Activated T-helper 2 cell treated with anti-CD3 and anti-CD28 coated beads, Interferon-gamma antibody, Interleukin-2, Interleukin-4, amounts not matched to agents 10 μg/mL and 5 μg/mL and 100 μg/mL, durations not matched to agents 14 hours and 24 hours and 36 hours (primary cell): Measurements from ENCODE around the gene CIROP. TPM values are rescaled to one million over a fixed set of nuclear protein-coding genes. Genes with fewer than 3 reads are reported as not detected.

ENCODE experiments used
- DNase-seq: peaks from one replicate; pipeline ENCODE4 v3.0.0; 2021; ENCODE audit warnings: low spot score
- H3K27ac Mint-ChIP-seq: one replicate; pipeline ENCODE4 v1.8.0; 2021; ENCODE audit warnings: mixed read lengths
- H3K27me3 Mint-ChIP-seq: one replicate; pipeline ENCODE4 v1.8.0; 2021; ENCODE audit warnings: low read depth, mixed read lengths
- H3K36me3 Mint-ChIP-seq: one replicate; pipeline ENCODE4 v1.8.0; 2021; ENCODE audit warnings: low read depth, mixed read lengths
- H3K4me1 Mint-ChIP-seq: one replicate; pipeline ENCODE4 v1.8.0; 2021; ENCODE audit warnings: low read depth, mixed read lengths
- H3K4me3 Mint-ChIP-seq: one replicate; pipeline ENCODE4 v1.8.0; 2021; ENCODE audit warnings: low read depth, mild to moderate bottlenecking, moderate library complexity, mixed read lengths
- H3K9me3 Mint-ChIP-seq: one replicate; pipeline ENCODE4 v1.8.0; 2021; ENCODE audit warnings: mixed read lengths
- intact Hi-C: fragments of 100-400 bp; cut with micrococcal nuclease; formaldehyde crosslinking; loops from one replicate; pipeline ENCODE4 v1.15.1; 2023
- total RNA-seq: library from RNA; stranded (reverse); gene quantifications from 2 replicates; pipeline ENCODE4 v1.2.3, GENCODE V29; 2022

Gene CIROP
- total RNA-seq, 1 donor from 2014 or later, result not detected

DNA sequence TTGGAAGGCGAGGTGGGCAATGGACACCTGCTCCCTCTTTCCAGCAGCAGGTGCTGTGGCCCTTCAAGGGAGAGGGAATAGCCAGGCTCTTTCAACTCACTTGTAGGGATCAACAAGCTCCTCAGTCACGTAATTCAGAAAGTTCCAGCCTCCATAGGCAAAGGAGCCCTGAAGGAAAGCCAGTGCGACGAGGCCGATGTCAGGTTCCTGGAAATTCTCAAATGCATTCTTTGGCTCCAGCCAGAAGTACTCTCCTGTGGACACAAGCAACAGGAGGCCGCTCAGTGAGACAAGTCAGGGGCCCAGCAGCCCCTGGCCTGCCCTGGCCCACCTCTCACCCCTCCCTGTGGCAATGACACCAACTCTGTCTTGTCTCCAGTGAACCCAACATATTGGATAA, 35.6 kb upstream of the CIROP start:
- DNase-seq, result no peak
- intact Hi-C loops, result no loop called here
- no peaks in the 10 kb centered on the region for H3K36me3 Mint-ChIP-seq
- H3K27ac Mint-ChIP-seq, result no peak overlapping the region
- H3K4me3 Mint-ChIP-seq, result no peak overlapping the region
- no peaks in the 10 kb centered on the region for H3K4me1 Mint-ChIP-seq
- H3K9me3 Mint-ChIP-seq, result no peaks in the 10 kb centered on the region
- H3K27me3 Mint-ChIP-seq, result no peaks in the 10 kb centered on the region

DNA sequence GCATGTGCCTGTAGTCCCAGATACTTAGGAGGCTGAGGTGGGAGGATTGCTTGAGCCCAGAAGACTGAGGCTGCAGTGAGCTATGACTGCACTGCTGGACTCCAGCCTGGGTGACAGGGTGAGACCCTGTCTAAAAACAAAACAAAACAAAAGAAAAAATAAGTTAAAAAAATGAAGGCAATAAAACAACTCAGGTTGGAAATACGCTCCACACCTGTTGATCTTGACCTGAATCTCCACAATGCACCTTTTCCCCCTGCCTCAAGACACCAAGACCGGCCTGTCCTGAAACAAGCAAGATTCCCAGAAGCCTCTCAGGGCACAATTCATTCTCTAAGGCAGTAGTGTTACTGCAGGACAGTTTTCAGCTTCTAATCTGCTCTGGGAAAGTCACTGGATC, 35.1 kb upstream of the CIROP start:
- intact Hi-C loops, result no loop called here
- H3K4me3 Mint-ChIP-seq, result no peak overlapping the region
- H3K36me3 Mint-ChIP-seq, result no peaks in the 10 kb centered on the region
- no peaks in the 10 kb centered on the region for H3K4me1 Mint-ChIP-seq
- DNase-seq, result no peak
- H3K9me3 Mint-ChIP-seq, result no peaks in the 10 kb centered on the region
- no peaks in the 10 kb centered on the region for H3K27me3 Mint-ChIP-seq
- no peak overlapping the region for H3K27ac Mint-ChIP-seq

DNA sequence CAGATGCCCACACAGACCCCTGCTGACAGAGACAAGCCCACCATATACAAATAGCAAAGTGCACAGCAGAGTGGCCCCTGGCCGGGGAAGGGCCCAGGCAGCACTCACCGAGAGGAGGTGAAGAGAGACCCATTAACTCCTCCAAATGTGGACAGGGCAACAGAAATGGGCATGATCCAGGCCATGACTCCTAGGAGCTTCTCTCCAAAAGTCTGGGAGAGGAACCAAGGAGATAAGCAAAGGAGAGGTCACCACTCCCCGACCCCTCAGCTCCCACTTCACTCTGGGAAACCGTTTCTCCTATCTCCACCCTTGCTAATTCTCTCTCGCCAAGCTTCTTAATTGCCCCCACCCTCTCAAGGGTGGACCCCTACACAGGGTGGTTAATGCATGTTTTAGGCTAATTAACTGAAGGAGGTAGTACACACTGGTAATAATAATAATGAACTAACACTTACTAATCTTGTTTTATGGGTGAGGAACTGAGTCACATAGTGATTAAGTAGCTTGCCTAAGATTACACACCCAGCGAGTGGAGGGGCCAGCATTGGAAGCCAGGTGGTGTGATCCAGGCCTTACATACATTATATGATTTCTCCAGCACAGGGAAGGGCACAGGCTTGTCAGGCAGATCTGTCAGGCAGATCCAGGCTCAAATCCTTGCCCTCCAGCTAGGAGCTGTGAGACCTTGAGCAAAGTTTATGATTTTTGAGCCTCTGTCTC, 33.2 kb upstream of the CIROP start:
- Mint-ChIP-seq H3K4me3 (no peak overlapping the region), H3K36me3 (no peaks in the 10 kb centered on the region), H3K27me3 (no peaks in the 10 kb centered on the region), H3K9me3 (no peaks in the 10 kb centered on the region), H3K27ac (no peak overlapping the region), H3K4me1 (no peaks in the 10 kb centered on the region)
- intact Hi-C loops, result no loop called here
- no peak for DNase-seq

DNA sequence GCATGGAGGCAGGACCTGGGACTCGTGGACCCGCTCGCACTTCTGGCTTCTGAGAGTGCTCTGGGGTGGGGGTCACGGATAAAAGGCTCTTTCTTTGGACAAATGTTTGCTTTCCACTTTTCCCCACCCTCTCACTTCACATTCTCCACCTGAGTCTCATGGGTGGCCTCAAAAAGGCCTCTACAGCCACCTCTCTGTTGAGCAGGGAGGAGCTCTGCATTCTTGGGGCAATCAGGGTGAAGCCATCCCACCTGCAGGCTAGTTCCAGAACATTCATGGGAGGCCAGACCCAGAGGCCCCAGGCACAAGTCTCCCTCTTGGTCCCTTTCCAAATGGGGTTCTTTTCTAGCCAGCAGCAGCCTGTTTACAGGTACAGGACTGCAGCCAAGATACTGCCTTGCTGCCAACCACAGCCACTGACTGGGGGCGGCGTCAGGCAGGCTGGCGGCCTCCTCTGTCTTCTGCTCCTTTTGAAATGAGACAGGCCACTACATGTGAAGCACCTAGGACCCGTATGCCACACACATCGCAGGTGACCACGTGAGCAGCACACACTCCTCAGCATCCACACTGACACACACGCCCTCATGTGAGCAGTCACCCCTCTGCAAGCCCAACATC, 32.5 kb upstream of the CIROP start:
- intact Hi-C loops, result no loop called here
- H3K9me3 Mint-ChIP-seq, result no peaks in the 10 kb centered on the region
- no peak for DNase-seq
- no peaks in the 10 kb centered on the region for H3K36me3 Mint-ChIP-seq
- no peak overlapping the region for H3K4me3 Mint-ChIP-seq
- no peaks in the 10 kb centered on the region for H3K27me3 Mint-ChIP-seq
- H3K27ac Mint-ChIP-seq, result no peak overlapping the region
- H3K4me1 Mint-ChIP-seq, result no peaks in the 10 kb centered on the region

DNA sequence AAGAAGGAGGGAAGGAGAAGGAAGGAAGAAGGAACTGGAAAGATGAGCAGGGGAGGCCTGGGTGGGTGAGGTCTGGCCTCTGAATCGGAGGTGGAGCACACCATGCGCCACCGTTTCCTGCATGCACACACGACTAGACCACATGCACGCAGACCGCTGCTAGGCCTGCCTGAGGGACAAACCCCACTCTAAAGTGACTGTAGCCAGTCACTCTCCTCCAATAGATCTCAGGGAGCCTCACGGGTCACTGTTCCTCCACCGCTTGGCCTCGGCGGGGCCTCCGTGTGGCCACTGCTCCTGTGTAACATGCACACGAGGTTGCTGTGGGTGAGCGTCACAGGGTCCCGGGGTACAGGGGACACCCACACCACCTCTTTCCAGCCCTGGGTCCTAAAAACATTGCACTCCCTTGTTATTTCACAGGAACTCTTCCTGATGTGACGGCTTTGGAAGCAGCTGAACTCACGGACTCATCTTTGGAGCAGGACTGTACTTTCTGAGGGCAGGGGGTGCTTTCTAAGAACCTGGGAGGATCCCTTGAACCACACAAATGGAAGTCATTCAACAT, 31.9 kb upstream of the CIROP start:
- no peak for DNase-seq
- intact Hi-C loops, result no loop called here
- H3K4me1 Mint-ChIP-seq, result no peaks in the 10 kb centered on the region
- no peaks in the 10 kb centered on the region for H3K27me3 Mint-ChIP-seq
- no peak overlapping the region for H3K27ac Mint-ChIP-seq
- no peaks in the 10 kb centered on the region for H3K9me3 Mint-ChIP-seq
- H3K4me3 Mint-ChIP-seq, result no peak overlapping the region
- H3K36me3 Mint-ChIP-seq, result no peaks in the 10 kb centered on the region

DNA sequence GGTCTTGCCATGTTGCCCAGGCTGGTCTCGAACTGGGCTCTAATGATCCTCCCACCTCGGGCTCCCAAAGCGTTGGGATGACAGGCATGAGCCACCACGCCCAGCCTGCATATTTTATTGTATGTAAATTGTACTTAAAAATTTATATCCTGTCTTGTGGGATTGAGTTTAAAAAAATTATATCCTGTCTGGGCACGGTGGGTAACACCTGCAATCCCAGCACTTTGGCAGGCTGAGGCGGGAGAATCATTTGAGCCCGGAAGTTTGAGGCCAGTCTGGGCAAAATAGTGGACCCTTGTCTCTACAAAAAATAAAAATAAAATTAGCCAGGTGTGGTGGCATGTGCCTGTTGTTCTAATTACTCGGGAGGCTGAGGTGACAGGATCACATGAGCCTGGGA, 28.2 kb upstream of the CIROP start:
- intact Hi-C loops, result no loop called here
- H3K27ac Mint-ChIP-seq, result no peak overlapping the region
- no peaks in the 10 kb centered on the region for H3K9me3 Mint-ChIP-seq
- H3K4me1 Mint-ChIP-seq, result peaks cover 2% of the 10 kb centered on the region
- H3K27me3 Mint-ChIP-seq, result peaks cover 2% of the 10 kb centered on the region
- no peak for DNase-seq
- H3K4me3 Mint-ChIP-seq, result no peak overlapping the region
- no peaks in the 10 kb centered on the region for H3K36me3 Mint-ChIP-seq

DNA sequence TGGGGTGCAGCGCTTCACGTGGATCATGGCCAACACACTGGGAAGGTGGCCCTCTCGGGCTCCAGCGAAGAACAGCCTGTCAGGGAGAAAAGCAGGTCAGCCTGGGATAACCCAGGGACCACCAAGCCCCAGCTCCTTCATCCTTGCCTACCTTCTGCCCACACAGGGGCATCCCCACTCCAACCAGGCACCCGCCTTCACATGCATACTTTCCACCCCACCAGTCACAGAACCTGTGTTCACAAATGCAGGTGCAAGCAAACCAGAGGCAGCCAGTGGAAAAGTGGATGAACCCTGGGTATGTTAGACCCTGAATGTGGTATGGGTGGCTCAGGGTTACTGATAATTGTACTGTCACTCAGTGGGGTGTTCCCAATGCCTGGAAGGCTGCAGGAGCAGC, 26.7 kb upstream of the CIROP start:
- Mint-ChIP-seq H3K27ac (no peak overlapping the region), H3K9me3 (no peaks in the 10 kb centered on the region), H3K4me3 (no peak overlapping the region), H3K36me3 (no peaks in the 10 kb centered on the region), H3K4me1 (peaks cover 4% of the 10 kb centered on the region), H3K27me3 (peaks cover 2% of the 10 kb centered on the region)
- intact Hi-C loops, result no loop called here
- no peak for DNase-seq

DNA sequence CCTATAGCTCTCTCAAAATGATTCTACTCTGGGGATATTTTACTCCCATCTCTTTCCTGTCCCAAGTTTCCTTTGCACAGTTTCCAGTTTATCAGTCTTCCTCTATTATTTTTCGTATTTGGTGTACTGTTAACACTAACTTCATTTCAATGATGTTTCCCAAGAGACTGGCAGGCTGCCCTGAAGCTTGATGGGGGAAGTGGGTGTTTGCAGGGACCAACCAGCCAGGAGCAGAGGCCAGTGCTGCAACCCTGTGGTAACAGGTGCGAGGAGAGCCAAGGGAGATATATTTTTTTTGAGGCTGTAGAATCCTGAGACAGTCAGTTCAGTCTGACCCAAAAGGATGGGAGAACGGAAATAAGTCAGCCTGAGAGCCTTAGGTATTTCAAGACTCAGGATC, 26.1 kb upstream of the CIROP start:
- intact Hi-C loops, result no loop called here
- Mint-ChIP-seq H3K27ac (no peak overlapping the region), H3K27me3 (peaks cover 2% of the 10 kb centered on the region), H3K4me3 (no peak overlapping the region), H3K9me3 (no peaks in the 10 kb centered on the region), H3K36me3 (no peaks in the 10 kb centered on the region), H3K4me1 (peaks cover 4% of the 10 kb centered on the region)
- no peak for DNase-seq

DNA sequence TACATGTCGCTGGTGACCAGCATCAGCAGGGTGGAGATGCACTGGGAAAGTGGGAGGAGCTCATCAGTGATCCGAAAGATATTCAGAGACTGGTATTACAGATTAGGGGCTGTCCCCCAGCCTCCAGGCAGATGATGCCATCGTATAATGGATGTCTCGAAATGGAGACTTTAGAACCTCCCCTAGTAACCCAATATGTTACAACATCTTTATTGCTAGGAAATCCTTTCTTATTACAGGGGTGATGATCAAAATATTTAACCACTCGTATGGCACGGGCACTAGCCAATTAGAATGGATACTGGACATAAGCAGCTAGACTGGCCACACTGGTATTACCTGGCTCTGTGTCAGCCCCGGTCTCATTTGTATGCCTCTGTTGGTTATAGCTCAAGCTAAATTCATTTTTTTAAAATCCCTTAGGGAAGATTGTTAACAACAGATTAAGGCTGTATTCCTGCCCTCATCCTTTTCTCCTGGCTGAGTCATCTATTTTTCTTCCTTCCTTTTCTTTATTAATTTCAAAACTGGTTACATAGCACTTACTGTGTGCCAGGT, 25.0 kb upstream of the CIROP start:
- H3K27ac Mint-ChIP-seq, result no peak overlapping the region
- no peak for DNase-seq
- no peak overlapping the region for H3K4me3 Mint-ChIP-seq
- peaks cover 2% of the 10 kb centered on the region for H3K27me3 Mint-ChIP-seq
- no peaks in the 10 kb centered on the region for H3K9me3 Mint-ChIP-seq
- intact Hi-C loops, result no loop called here
- H3K4me1 Mint-ChIP-seq, result peaks cover 4% of the 10 kb centered on the region
- H3K36me3 Mint-ChIP-seq, result no peaks in the 10 kb centered on the region

DNA sequence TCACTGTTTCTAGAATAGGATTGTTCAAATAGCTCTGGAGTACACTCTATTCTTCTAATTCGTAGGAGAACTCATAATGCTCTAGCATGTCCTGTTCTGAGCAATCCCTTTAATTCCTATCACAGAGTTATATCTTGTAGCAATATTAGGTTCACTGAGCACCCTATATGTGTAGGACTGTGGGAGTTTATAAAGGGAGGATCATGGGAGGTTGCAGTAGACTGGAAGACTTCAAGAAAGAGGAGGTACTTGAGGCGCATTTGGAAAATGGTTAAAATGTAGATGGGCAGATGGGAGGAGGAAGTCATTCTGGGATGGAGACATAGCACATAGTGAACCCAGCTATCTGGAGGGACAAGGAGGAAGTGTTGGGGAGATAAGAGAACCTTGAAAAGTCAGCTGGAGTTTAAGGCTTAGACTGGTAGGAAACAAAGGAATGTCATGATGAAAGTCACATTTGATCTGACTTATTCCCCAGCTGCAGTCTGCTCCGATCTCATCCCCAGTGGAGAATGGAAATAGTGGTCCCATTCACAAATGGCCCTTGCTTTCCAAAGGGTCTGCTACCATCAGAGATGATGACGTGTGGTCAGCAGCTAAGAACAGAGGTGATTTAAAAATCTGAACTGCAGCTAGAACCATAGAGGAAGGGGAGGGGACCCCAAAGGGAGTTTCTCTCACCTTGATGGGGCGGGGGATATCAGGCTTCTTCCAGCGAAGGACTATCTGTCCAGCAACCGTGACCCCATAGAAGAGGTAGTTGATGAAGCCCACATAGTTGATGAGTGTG, 24.4 kb upstream of the CIROP start:
- no peak for DNase-seq
- intact Hi-C loops, result no loop called here
- Mint-ChIP-seq H3K4me3 (no peak overlapping the region), H3K27ac (no peak overlapping the region), H3K9me3 (no peaks in the 10 kb centered on the region), H3K27me3 (peaks cover 2% of the 10 kb centered on the region), H3K36me3 (no peaks in the 10 kb centered on the region), H3K4me1 (peaks cover 4% of the 10 kb centered on the region)

DNA sequence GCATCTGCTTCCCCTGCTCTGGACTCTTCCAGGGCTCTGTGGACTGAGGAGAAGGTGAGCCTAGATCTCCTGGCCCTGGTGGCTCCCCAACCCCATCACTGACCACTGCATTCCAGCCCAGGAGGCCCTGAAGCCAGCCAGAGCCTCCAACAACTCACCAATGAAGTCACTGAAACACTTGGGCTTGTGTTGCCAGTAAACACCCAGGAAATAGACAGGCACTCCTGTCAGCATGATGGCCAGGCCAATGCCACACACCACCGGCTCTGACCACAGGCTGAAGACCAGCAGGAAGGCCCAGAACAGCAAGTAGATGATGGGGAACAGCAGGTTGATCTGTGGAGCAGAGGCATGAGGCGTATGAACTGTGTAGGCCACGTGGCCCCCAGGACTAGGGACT, 23.1 kb upstream of the CIROP start:
- H3K36me3 Mint-ChIP-seq, result no peaks in the 10 kb centered on the region
- H3K9me3 Mint-ChIP-seq, result no peaks in the 10 kb centered on the region
- peaks cover 2% of the 10 kb centered on the region for H3K27me3 Mint-ChIP-seq
- intact Hi-C loops, result no loop called here
- no peak for DNase-seq
- peaks cover 4% of the 10 kb centered on the region for H3K4me1 Mint-ChIP-seq
- no peak overlapping the region for H3K27ac Mint-ChIP-seq
- H3K4me3 Mint-ChIP-seq, result no peak overlapping the region

DNA sequence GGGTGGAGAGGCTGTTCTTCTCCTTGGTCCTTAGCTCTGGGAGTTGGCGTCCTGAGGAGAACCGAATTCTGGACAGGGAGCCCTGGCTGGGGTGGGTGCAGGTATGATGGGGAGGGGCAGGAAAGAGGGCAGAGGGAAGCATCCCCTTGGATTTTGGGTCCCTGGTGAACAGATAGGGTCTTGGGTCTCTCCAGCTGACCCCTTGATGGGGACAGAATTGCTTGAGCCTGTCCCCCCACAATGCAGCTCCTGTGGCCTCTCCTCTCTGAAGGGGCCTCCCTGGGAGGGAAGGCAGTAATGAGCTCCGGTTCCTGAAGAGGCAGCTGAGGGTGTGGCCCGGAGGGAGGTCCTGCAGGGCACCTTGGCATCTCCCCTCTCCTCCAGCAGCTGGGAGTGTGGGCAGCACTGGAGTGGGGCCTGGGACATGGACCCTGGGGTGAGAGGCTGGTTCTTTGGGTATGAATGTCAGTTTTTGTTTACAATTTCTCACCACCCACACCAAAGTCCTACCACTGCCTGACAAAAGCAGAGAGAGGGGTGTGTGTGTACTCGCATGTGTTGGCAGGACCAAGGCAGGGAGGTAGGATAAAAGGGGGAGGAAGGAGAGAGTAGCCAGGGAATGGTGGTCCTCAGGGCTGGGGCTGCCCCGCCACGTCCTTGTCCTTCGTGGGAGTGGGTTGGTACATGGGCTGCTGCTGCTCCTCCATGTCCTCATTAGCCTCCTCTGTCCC, 21.9 kb upstream of the CIROP start:
- peaks cover 4% of the 10 kb centered on the region for H3K4me1 Mint-ChIP-seq
- no peaks in the 10 kb centered on the region for H3K36me3 Mint-ChIP-seq
- H3K4me3 Mint-ChIP-seq, result no peak overlapping the region
- no peak overlapping the region for H3K27ac Mint-ChIP-seq
- DNase-seq, result no peak
- no peaks in the 10 kb centered on the region for H3K9me3 Mint-ChIP-seq
- peaks cover 2% of the 10 kb centered on the region for H3K27me3 Mint-ChIP-seq
- intact Hi-C loops, result no loop called here
